Measurements from ENCODE around the gene PLCB3. TPM values are rescaled to one million over a fixed set of nuclear protein-coding genes. Genes with fewer than 3 reads are reported as not detected.

Gene PLCB3
- total RNA-seq, 1 donor from 2014 or later, result 48.7 TPM

DNA sequence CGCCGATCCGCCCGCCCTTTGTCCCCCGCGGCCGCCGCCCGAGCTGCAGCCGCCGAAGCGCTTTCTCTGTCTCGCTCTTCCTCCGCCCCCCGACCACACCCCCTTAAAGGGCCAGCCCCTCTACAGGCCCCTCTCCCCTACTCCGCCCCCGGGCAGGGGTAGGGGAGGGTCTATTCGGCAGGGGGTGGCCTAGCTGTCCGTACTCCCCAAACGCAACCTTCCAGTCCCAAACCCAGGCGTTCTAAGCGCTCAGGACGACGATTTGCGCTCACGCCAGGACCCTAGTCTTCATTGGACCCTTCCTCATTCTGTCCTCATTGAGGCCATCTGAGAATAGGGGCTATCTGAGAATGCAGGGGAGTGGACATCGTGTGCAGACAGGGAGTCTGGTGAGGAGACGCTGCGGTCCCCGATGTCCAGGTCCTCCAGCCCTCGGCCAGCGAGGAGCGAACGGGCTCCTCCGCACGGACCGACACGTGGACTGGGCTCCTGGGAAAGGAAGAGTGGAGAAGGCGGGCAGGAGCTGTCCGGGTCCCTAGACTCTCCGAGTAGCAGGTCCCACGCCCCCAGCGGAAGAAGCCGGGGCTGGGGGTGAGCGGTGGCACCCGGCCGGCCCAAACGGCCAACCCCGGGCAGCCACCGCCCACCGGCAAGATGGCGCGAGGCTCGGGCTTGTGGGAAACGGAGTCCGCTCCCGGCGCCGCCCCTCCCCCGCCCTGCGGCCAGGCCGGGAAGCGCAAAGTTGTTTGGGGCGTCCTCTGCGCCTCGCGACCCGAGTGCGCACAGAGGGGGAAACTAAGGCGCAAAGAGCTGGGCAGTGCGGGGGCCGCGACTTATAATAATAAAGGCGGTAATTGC, 4.2 kb upstream of the PLCB3 start, which contains the start of gene PPP1R14B:
PPP1R14B (minus strand) TSS at position 73 of the 858 bp plus-strand sequence. CDS start 270 bp downstream, outside the sequence.
- Histone ChIP-seq H3K36me3 (ENCODE audit: insufficient read depth, low read length) (peaks cover 3% of the 10 kb centered on the region), H3K27ac (ENCODE audit: low read depth, low read length) (peak within 1 kb of the TSS; percentile 91), H3K27me3 (ENCODE audit: insufficient read depth, low read length) (no peaks in the 10 kb centered on the region), H3K79me2 (ENCODE audit: insufficient read depth, low read length) (peaks cover 49% of the 10 kb centered on the region), H3K4me3 (ENCODE audit: insufficient read depth, low read depth, low read length) (peak within 1 kb of the TSS; percentile 96), H3K9ac (ENCODE audit: low read length) (peak within 1 kb of the TSS; percentile 95), H3K9me3 (ENCODE audit: insufficient read depth, low read depth, low read length) (no peaks in the 10 kb centered on the region), H2AFZ (ENCODE audit: low read depth, low read length) (peak within 1 kb of the TSS; percentile 61), H4K20me1 (ENCODE audit: insufficient read depth, low read length) (peaks cover 28% of the 10 kb centered on the region), H3K4me2 (ENCODE audit: low read length) (peak within 1 kb of the TSS; percentile 99), H3K4me1 (ENCODE audit: insufficient read depth, low read length) (peaks cover 37% of the 10 kb centered on the region)
- FAIRE-seq (no peak), DNase-seq (ENCODE audit: low read depth) (peak; percentile 68)
- no peaks in the 10 kb centered on the region for H3K27me3 Mint-ChIP-seq (ENCODE audit: low read depth, unreplicated experiment)
- H3K4me1 Mint-ChIP-seq (ENCODE audit: low read depth, unreplicated experiment), result peaks cover 20% of the 10 kb centered on the region
- peaks cover 9% of the 10 kb centered on the region for H3K36me3 Mint-ChIP-seq (ENCODE audit: low read depth, unreplicated experiment)
- H3K9me3 Mint-ChIP-seq (ENCODE audit: unreplicated experiment), result no peaks in the 10 kb centered on the region
- H3K27ac Mint-ChIP-seq (ENCODE audit: unreplicated experiment), result peak within 1 kb of the TSS; percentile 85
- H3K4me3 Mint-ChIP-seq (ENCODE audit: unreplicated experiment), result peak within 1 kb of the TSS; percentile 95
- no peak for TF ChIP-seq EZH2 (IDR thresholded peaks at IDR 0.05; ENCODE audit: insufficient read depth, low read length)
- TF ChIP-seq, protein P1, sequence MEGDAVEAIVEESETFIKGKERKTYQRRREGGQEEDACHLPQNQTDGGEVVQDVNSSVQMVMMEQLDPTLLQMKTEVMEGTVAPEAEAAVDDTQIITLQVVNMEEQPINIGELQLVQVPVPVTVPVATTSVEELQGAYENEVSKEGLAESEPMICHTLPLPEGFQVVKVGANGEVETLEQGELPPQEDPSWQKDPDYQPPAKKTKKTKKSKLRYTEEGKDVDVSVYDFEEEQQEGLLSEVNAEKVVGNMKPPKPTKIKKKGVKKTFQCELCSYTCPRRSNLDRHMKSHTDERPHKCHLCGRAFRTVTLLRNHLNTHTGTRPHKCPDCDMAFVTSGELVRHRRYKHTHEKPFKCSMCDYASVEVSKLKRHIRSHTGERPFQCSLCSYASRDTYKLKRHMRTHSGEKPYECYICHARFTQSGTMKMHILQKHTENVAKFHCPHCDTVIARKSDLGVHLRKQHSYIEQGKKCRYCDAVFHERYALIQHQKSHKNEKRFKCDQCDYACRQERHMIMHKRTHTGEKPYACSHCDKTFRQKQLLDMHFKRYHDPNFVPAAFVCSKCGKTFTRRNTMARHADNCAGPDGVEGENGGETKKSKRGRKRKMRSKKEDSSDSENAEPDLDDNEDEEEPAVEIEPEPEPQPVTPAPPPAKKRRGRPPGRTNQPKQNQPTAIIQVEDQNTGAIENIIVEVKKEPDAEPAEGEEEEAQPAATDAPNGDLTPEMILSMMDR (IDR thresholded peaks at IDR 0.05; ENCODE audit: insufficient read depth, low read depth, low read length), result no peak

DNA sequence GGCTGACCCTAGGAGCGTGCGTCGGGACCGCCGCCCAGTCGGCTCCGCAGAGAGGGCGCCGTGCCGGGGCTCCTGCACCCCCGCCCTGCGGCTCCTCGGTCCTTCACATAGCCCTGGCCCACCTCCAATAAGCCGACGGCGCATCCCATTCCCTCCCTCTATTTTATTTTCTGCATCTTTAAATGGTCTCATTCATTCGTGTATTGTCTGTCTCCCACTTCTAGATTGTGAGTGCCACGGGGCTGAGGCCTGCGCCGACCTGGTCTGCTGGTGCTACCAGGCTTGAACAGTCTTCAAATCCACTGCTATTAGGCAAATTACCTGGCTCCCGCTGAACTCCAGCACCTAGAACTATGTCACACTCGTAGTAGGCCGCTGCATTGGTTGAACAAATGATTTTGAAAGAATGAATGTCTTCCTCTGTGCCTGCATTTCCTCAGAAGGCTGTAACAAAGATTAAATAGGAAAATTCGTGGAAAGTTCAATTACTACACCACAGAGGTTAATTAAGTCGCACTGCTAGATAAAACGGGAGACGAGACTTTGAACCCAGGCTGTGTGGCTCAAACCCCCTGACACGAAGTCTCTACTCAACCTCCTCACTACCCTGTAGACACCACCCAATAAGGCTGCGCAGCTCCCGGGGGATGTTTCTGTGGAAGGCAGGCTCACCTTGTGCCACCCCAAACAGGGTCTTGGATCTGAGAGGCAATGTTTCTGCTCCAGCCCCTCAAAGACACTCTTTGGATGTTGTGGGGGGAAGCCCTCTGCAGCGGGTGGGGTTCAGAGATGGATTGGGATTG, 3.4 kb upstream of the PLCB3 start:
- peak overlapping the region; percentile 83 for H3K27ac Mint-ChIP-seq (ENCODE audit: unreplicated experiment)
- H3K9ac ChIP-seq (ENCODE audit: low read length), result peak overlapping the region; percentile 81
- H3K4me3 Mint-ChIP-seq (ENCODE audit: unreplicated experiment), result peak overlapping the region; percentile 85
- peaks cover 3% of the 10 kb centered on the region for H3K36me3 ChIP-seq (ENCODE audit: insufficient read depth, low read length)
- no peak for TF ChIP-seq EZH2 (IDR thresholded peaks at IDR 0.05; ENCODE audit: insufficient read depth, low read length)
- TF ChIP-seq, protein P1 (IDR thresholded peaks at IDR 0.05; ENCODE audit: insufficient read depth, low read depth, low read length), result no peak
- peaks cover 9% of the 10 kb centered on the region for H3K36me3 Mint-ChIP-seq (ENCODE audit: low read depth, unreplicated experiment)
- peaks cover 49% of the 10 kb centered on the region for H3K79me2 ChIP-seq (ENCODE audit: insufficient read depth, low read length)
- H3K27me3 Mint-ChIP-seq (ENCODE audit: low read depth, unreplicated experiment), result no peaks in the 10 kb centered on the region
- H3K4me1 ChIP-seq (ENCODE audit: insufficient read depth, low read length), result peaks cover 33% of the 10 kb centered on the region
- no peak for FAIRE-seq
- peak overlapping the region; percentile 61 for H2AFZ ChIP-seq (ENCODE audit: low read depth, low read length)
- H3K27ac ChIP-seq (ENCODE audit: low read depth, low read length), result no peak overlapping the region
- no peak for DNase-seq (ENCODE audit: low read depth)
- H3K9me3 Mint-ChIP-seq (ENCODE audit: unreplicated experiment), result no peaks in the 10 kb centered on the region
- peaks cover 32% of the 10 kb centered on the region for H4K20me1 ChIP-seq (ENCODE audit: insufficient read depth, low read length)
- peak overlapping the region; percentile 73 for H3K4me3 ChIP-seq (ENCODE audit: insufficient read depth, low read depth, low read length)
- H3K27me3 ChIP-seq (ENCODE audit: insufficient read depth, low read length), result no peaks in the 10 kb centered on the region
- peaks cover 20% of the 10 kb centered on the region for H3K4me1 Mint-ChIP-seq (ENCODE audit: low read depth, unreplicated experiment)
- no peaks in the 10 kb centered on the region for H3K9me3 ChIP-seq (ENCODE audit: insufficient read depth, low read depth, low read length)
- H3K4me2 ChIP-seq (ENCODE audit: low read length), result peak overlapping the region; percentile 98

Measured in astrocyte (in vitro differentiated cells and primary cell).